ENCODE results near the gene RPTOR. TPM values are rescaled to one million over a fixed set of nuclear protein-coding genes. Genes with fewer than 3 reads are reported as not detected.

The RPTOR gene
- total and polyA plus RNA-seq, 10 of the 15 experiments (the other 5 are each of a cell fraction or from before 2014, with no cell fraction given), result 0.18 to 32.1 (median 7.8) TPM

GRCh38 chr17:80861892-80862291 lies 317.3 kb downstream of the RPTOR start:
- Histone ChIP-seq H2AFZ (ENCODE audit: control insufficient read depth, low read depth, low read length) (no peak overlapping the region), H3K4me2 (ENCODE audit: control insufficient read depth, insufficient read depth) (no peak overlapping the region), H4K20me1 (ENCODE audit: control insufficient read depth, insufficient read depth) (no peaks in the 10 kb centered on the region), H3K27ac (ENCODE audit: control insufficient read depth, insufficient read depth) (no peak overlapping the region), H3K36me3 (ENCODE audit: control insufficient read depth in 2 of 2, insufficient read depth in 2 of 2, low read length in 1 of 2) (peaks cover 0 to 4% of the 10 kb centered on the region in 2 experiments; a peak in 3 of 4 replicates), H3K4me1 (ENCODE audit: control insufficient read depth, insufficient read depth, low read length) (peaks cover 8% of the 10 kb centered on the region), H3K9ac (ENCODE audit: control insufficient read depth, insufficient read depth, low read length) (no peak overlapping the region), H3K27me3 (replicated peaks in 1 of 2; ENCODE audit: control insufficient read depth in 2 of 2, insufficient read depth in 2 of 2, low read length in 1 of 2) (no peaks in the 10 kb centered on the region), H3K4me3 (no peak overlapping the region), H3K9me3 (replicated peaks; ENCODE audit: control insufficient read depth, insufficient read depth, low read length) (no peaks in the 10 kb centered on the region), H3K79me2 (ENCODE audit: control insufficient read depth, insufficient read depth, low read length) (no peaks in the 10 kb centered on the region)
- no peak for FAIRE-seq
- ATAC-seq, result no peak
- in situ Hi-C loops (cut with MboI), result loop anchor here (5.0 kb wide), 1 partner anchor 110 kb away; no protein-coding TSS in a partner anchor
- RAD21 ChIA-PET (ENCODE audit: unreplicated experiment), result no interaction called here
- CTCF ChIA-PET, result no interaction called here
- POLR2A ChIA-PET, result interaction anchor here (0.7 kb wide), 1 partner anchor 29 kb away, joined by 3 read pairs; no protein-coding TSS in a partner anchor
- no peak for DNase-seq (ENCODE audit: low read depth, low spot score)
- SMC1A ChIA-PET (ENCODE audit: uncharacterized antibody, unreplicated experiment), result no interaction called here
- over 99% methylated on average over 8 of the region's 8 CpGs for WGBS (ENCODE audit: insufficient coverage, insufficient replicate concordance, low lambda C conversion rate, missing lambda C conversion rate)
- BruUV-seq (replicated peaks), result no TSS peak
- no peak for TF ChIP-seq GABPA (IDR thresholded peaks at IDR 0.05; ENCODE audit: low read depth)
- no peak for TF ChIP-seq NR2C1 (IDR thresholded peaks at IDR 0.05)
- no peak for TF ChIP-seq CEBPB (IDR thresholded peaks at IDR 0.05; ENCODE audit: borderline replicate concordance in 1 of 2, low read depth in 2 of 2, low read length in 2 of 2)
- TF ChIP-seq SREBF2 (IDR thresholded peaks at IDR 0.05; ENCODE audit: low read length), result no peak
- TF ChIP-seq PAX5 (IDR thresholded peaks at IDR 0.05; ENCODE audit: borderline replicate concordance, low read depth, low read length), result no peak
- TF ChIP-seq IRF3 (IDR thresholded peaks at IDR 0.05), result no peak
- TF ChIP-seq ESRRA (IDR thresholded peaks at IDR 0.05; ENCODE audit: low read length), result no peak
- no peak for TF ChIP-seq NR2C2 (IDR thresholded peaks at IDR 0.05; ENCODE audit: borderline replicate concordance, control insufficient read depth, insufficient read length, low read depth)
- TF ChIP-seq BCL11A (IDR thresholded peaks at IDR 0.05; ENCODE audit: low read depth, low read length), result no peak
- TF ChIP-seq, protein P1, sequence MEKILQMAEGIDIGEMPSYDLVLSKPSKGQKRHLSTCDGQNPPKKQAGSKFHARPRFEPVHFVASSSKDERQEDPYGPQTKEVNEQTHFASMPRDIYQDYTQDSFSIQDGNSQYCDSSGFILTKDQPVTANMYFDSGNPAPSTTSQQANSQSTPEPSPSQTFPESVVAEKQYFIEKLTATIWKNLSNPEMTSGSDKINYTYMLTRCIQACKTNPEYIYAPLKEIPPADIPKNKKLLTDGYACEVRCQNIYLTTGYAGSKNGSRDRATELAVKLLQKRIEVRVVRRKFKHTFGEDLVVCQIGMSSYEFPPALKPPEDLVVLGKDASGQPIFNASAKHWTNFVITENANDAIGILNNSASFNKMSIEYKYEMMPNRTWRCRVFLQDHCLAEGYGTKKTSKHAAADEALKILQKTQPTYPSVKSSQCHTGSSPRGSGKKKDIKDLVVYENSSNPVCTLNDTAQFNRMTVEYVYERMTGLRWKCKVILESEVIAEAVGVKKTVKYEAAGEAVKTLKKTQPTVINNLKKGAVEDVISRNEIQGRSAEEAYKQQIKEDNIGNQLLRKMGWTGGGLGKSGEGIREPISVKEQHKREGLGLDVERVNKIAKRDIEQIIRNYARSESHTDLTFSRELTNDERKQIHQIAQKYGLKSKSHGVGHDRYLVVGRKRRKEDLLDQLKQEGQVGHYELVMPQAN (conservative IDR thresholded peaks at IDR 0.05), result no peak
- no peak for TF ChIP-seq ZNF24 (IDR thresholded peaks at IDR 0.05)
- TF ChIP-seq PBX3 (IDR thresholded peaks at IDR 0.05; ENCODE audit: insufficient replicate concordance, low read depth, low read length), result no peak
- TF ChIP-seq RB1 (IDR thresholded peaks at IDR 0.05; ENCODE audit: borderline replicate concordance), result no peak
- TF ChIP-seq PRDM15 (CRISPR knock-in tag; IDR thresholded peaks at IDR 0.05), result no peak
- no peak for TF ChIP-seq BACH1 (IDR thresholded peaks at IDR 0.05; ENCODE audit: borderline replicate concordance)
- no peak for TF ChIP-seq DPF2 (IDR thresholded peaks at IDR 0.05)
- intact Hi-C loops (cut with micrococcal nuclease; ENCODE audit: unreplicated experiment), result no loop called here
